ENCODE measurements around the gene MARVELD2. TPM values are rescaled to one million over a fixed set of nuclear protein-coding genes. Genes with fewer than 3 reads are reported as not detected.
"Not testable (repeated sequence)": the region's sequence is repeated elsewhere in the genome, so short reads cannot be mapped to it uniquely, and the experiment has no call there.

Gene MARVELD2
- total and polyA plus RNA-seq, 10 donors = 0.02 to 1.9 (median 0.83) TPM

- Histone ChIP-seq H3K4me3 (no peak overlapping the region), H3K27ac (no peak overlapping the region), H3K27me3 (replicated peaks in 1 of 7) (no peaks in the 10 kb centered on the region), H3K9me3 (peaks cover 0 to 9% (median 2%) of the 10 kb centered on the region in 8 donors), H3K4me1 (no peaks in the 10 kb centered on the region), H3K36me3 (no peaks in the 10 kb centered on the region)
- 79 to 88% (median 86%) methylated on average over 8 of the region's 8 CpGs for WGBS, 5 donors
- TF ChIP-seq CTCF (IDR thresholded peaks at IDR 0.05 in 8 of 11, conservative IDR thresholded peaks at IDR 0.05 in 3 of 11) (no peak), POLR2A (IDR thresholded peaks at IDR 0.05) (no peak), POLR2AphosphoS5 (IDR thresholded peaks at IDR 0.05) (no peak)
- intact Hi-C loops (cut with DNase I; ENCODE audit: low total_unique reads) = no loop called here
- DNase-seq = no peak
Measured at GRCh38 chr5:69467442-69468225, 52.7 kb downstream of the MARVELD2 start.

- no peak for TF ChIP-seq POLR2A (IDR thresholded peaks at IDR 0.05)
- TF ChIP-seq CTCF (IDR thresholded peaks at IDR 0.05 in 8 of 11, conservative IDR thresholded peaks at IDR 0.05 in 3 of 11) = no peak
- no peak for TF ChIP-seq POLR2AphosphoS5 (IDR thresholded peaks at IDR 0.05)
Measured at GRCh38 chr5:69468631-69469030, 53.7 kb downstream of the MARVELD2 start.

GRCh38 chr5:69471516-69471915 is 56.6 kb downstream of the MARVELD2 start:
- 87 to 95% (median 93%) methylated on average over 6 of the region's 6 CpGs for WGBS, 5 donors
- H3K4me3 ChIP-seq; H3K27me3 ChIP-seq (replicated peaks in 1 of 7); H3K27ac ChIP-seq; H3K4me1 ChIP-seq; H3K9me3 ChIP-seq; intact Hi-C loops (cut with DNase I; ENCODE audit: low total_unique reads); H3K36me3 ChIP-seq; DNase-seq: not testable (repeated sequence)

More at GRCh38 chr5:69468631-69469030, 53.7 kb downstream of the MARVELD2 start:
- H3K36me3 ChIP-seq = no peaks in the 10 kb centered on the region
- H3K4me1 ChIP-seq = no peaks in the 10 kb centered on the region
- DNase-seq = no peak
- peaks cover 0 to 9% (median 2%) of the 10 kb centered on the region in 8 donors for H3K9me3 ChIP-seq
- no peak overlapping the region for H3K27ac ChIP-seq
- no peaks in the 10 kb centered on the region for H3K27me3 ChIP-seq (replicated peaks in 1 of 7)
- no peak overlapping the region for H3K4me3 ChIP-seq
- 2 to 12% (median 6%) methylated on average over 1 of the region's 1 CpG for WGBS, 5 donors
- intact Hi-C loops (cut with DNase I; ENCODE audit: low total_unique reads) = no loop called here

- H3K27me3 ChIP-seq (replicated peaks in 1 of 7); H3K27ac ChIP-seq; H3K36me3 ChIP-seq; H3K9me3 ChIP-seq; intact Hi-C loops (cut with DNase I; ENCODE audit: low total_unique reads); DNase-seq; H3K4me3 ChIP-seq; H3K4me1 ChIP-seq: not testable (repeated sequence)
- WGBS, 5 donors = 93 to 97% (median 94%) methylated on average over 16 of the region's 16 CpGs
Measured at GRCh38 chr5:69472535-69473143, 57.7 kb downstream of the MARVELD2 start.

- 4 to 16% (median 10%) methylated on average over 1 of the region's 1 CpG for WGBS, 5 donors
- no peak overlapping the region for H3K27ac ChIP-seq
- no peaks in the 10 kb centered on the region for H3K9me3 ChIP-seq
- H3K27me3 ChIP-seq (replicated peaks in 1 of 7) = no peaks in the 10 kb centered on the region
- DNase-seq = no peak
- intact Hi-C loops (cut with DNase I; ENCODE audit: low total_unique reads) = no loop called here
- H3K4me3 ChIP-seq = no peak overlapping the region
- H3K4me1 ChIP-seq = no peaks in the 10 kb centered on the region
- no peak for TF ChIP-seq POLR2AphosphoS5 (IDR thresholded peaks at IDR 0.05)
- no peak for TF ChIP-seq CTCF (IDR thresholded peaks at IDR 0.05 in 8 of 11, conservative IDR thresholded peaks at IDR 0.05 in 3 of 11)
- TF ChIP-seq POLR2A (IDR thresholded peaks at IDR 0.05) = no peak
- no peaks in the 10 kb centered on the region for H3K36me3 ChIP-seq
Measured at GRCh38 chr5:69477170-69477569, 62.3 kb downstream of the MARVELD2 start.

- DNase-seq; H3K4me3 ChIP-seq; H3K9me3 ChIP-seq; H3K27ac ChIP-seq; H3K4me1 ChIP-seq; H3K36me3 ChIP-seq; intact Hi-C loops (cut with DNase I; ENCODE audit: low total_unique reads); H3K27me3 ChIP-seq (replicated peaks in 1 of 7): not testable (repeated sequence)
- WGBS, 5 donors = 88 to 97% (median 92%) methylated on average over 7 of the region's 7 CpGs
Measured at GRCh38 chr5:69478296-69478695, 63.4 kb downstream of the MARVELD2 start.

Data from spleen (tissue), 11 donors.